ENCODE measurements around the gene CSRNP3. TPM values are rescaled to one million over a fixed set of nuclear protein-coding genes. Genes with fewer than 3 reads are reported as not detected.

The CSRNP3 gene
- total RNA-seq, 1 donor from 2014 or later, result 31.2 TPM

DNA sequence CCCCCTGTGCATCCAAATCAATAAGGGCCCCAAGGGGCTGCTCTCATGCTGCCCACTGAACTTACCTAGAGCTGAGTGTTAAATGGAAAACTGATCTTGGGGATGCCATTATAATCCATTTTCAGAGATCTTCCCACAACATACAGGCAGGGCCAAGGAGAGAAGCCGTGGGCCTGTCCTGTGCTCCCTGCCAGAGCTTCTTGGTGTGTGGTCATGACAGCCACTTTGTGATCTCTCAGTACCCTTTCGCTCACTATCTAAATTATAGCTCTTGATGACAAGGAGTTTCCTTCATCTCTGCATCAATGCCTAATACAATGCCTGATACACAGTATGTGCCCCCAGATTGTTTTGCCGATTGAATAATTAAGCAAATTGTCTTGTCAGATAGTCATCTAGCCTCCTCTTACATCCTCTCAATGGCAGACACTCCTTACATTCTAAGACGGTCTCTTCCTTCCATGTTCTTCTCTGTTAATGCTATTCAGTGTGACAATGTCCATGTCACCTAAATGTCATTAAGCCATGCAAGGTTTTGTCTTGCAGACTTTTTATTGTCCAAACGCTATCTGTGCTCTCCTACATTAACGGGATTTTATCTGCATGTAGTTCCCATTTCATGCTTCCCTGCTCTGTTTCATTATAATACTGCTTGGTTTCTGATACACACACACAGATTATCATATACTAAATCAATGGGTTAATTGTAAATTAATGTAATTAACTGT lies 5.9 kb downstream of the CSRNP3 start:
- no peak overlapping the region for H3K27ac Mint-ChIP-seq
- peaks cover 31% of the 10 kb centered on the region for H3K4me1 Mint-ChIP-seq
- no peaks in the 10 kb centered on the region for H3K27me3 Mint-ChIP-seq (ENCODE audit: low read depth)
- TF ChIP-seq CTCF (IDR thresholded peaks at IDR 0.05; ENCODE audit: unreplicated experiment), result no peak
- no peak for DNase-seq (ENCODE audit: low spot score in 2 of 2, unreplicated experiment in 2 of 2)
- peaks cover 13% of the 10 kb centered on the region for H3K36me3 Mint-ChIP-seq
- H3K9me3 Mint-ChIP-seq, result peaks cover 7% of the 10 kb centered on the region
- no peak overlapping the region for H3K4me3 Mint-ChIP-seq

GRCh38 chr2:165479856-165480255 lies 10.4 kb downstream of the CSRNP3 start:
- Mint-ChIP-seq H3K27ac (no peak overlapping the region), H3K27me3 (ENCODE audit: low read depth) (no peaks in the 10 kb centered on the region), H3K9me3 (peaks cover 30% of the 10 kb centered on the region), H3K36me3 (peaks cover 46% of the 10 kb centered on the region), H3K4me3 (no peak overlapping the region), H3K4me1 (peaks cover 9% of the 10 kb centered on the region)
- no peak for TF ChIP-seq CTCF (IDR thresholded peaks at IDR 0.05; ENCODE audit: unreplicated experiment)
- DNase-seq (ENCODE audit: low spot score in 2 of 2, unreplicated experiment in 2 of 2), result no peak

GRCh38 chr2:165494573-165494972 lies 25.1 kb downstream of the CSRNP3 start:
- H3K4me3 Mint-ChIP-seq, result no peak overlapping the region
- peaks cover 6% of the 10 kb centered on the region for H3K4me1 Mint-ChIP-seq
- DNase-seq (ENCODE audit: low spot score in 2 of 2, unreplicated experiment in 2 of 2), result no peak
- peaks cover 31% of the 10 kb centered on the region for H3K36me3 Mint-ChIP-seq
- no peaks in the 10 kb centered on the region for H3K27me3 Mint-ChIP-seq (ENCODE audit: low read depth)
- H3K9me3 Mint-ChIP-seq, result peaks cover 6% of the 10 kb centered on the region
- H3K27ac Mint-ChIP-seq, result no peak overlapping the region
- TF ChIP-seq CTCF (IDR thresholded peaks at IDR 0.05; ENCODE audit: unreplicated experiment), result no peak

- no peak for TF ChIP-seq CTCF (IDR thresholded peaks at IDR 0.05; ENCODE audit: unreplicated experiment)
- no peak overlapping the region for H3K27ac Mint-ChIP-seq
- no peak for DNase-seq (ENCODE audit: low spot score in 2 of 2, unreplicated experiment in 2 of 2)
- no peak overlapping the region for H3K4me3 Mint-ChIP-seq
- H3K9me3 Mint-ChIP-seq, result no peaks in the 10 kb centered on the region
- H3K36me3 Mint-ChIP-seq, result peaks cover 27% of the 10 kb centered on the region
- H3K4me1 Mint-ChIP-seq, result peaks cover 6% of the 10 kb centered on the region
- no peaks in the 10 kb centered on the region for H3K27me3 Mint-ChIP-seq (ENCODE audit: low read depth)
These were observed 28.3 kb downstream of the CSRNP3 start for GRCh38 chr2:165497659-165498317.

DNA sequence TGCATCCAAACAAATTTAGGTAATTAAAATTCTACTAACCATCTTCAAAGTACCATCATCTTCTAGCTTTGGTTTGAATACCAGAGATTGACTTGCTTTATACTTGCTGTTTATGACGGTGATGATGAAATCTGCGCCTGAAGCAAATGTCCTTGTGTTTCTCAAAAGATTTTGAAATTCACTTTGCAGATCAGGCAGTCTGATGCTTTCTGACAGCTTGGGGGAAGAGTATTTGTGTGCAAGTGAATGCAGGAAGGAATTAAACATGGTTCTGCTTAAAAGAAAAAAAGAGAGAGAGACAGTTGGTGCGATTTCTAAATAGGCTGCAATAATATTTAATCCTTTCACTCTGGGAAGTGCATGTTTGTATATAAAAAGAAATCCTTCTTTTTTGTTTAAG lies 29.6 kb downstream of the CSRNP3 start:
- Mint-ChIP-seq H3K36me3 (peaks cover 27% of the 10 kb centered on the region), H3K4me1 (peaks cover 7% of the 10 kb centered on the region), H3K27ac (no peak overlapping the region), H3K4me3 (no peak overlapping the region), H3K9me3 (no peaks in the 10 kb centered on the region), H3K27me3 (ENCODE audit: low read depth) (no peaks in the 10 kb centered on the region)
- DNase-seq (ENCODE audit: low spot score in 2 of 2, unreplicated experiment in 2 of 2), result no peak
- TF ChIP-seq CTCF (IDR thresholded peaks at IDR 0.05; ENCODE audit: unreplicated experiment), result no peak
